HepG2 (cell line): ENCODE data around the gene EPHX1. TPM values are rescaled to one million over a fixed set of nuclear protein-coding genes. Genes with fewer than 3 reads are reported as not detected.

Source experiments
- DRAP1 ChIP-seq: IDR thresholded peaks from 2 replicates; pipeline ENCODE4 v1.6.1; 2016; ENCODE audit warnings: missing genetic modification reagents, missing compliant biosample characterization
- FOSL1 ChIP-seq: sonication (generic); formaldehyde crosslinking; IDR thresholded peaks from 2 replicates; pipeline ENCODE4 v1.9.0; 2021; ENCODE audit warnings: missing genetic modification reagents, borderline replicate concordance
- GZF1 ChIP-seq: sonication (generic); formaldehyde crosslinking; IDR thresholded peaks from 2 replicates; pipeline ENCODE4 v1.5.1; 2020; ENCODE audit warnings: mild to moderate bottlenecking, missing genetic modification reagents
- HMGXB4 ChIP-seq, 2 experiments: sonication (generic) in 1 of 2; formaldehyde crosslinking in 1 of 2; IDR thresholded peaks; 2 replicates each; pipeline versions ENCODE4 v1.4.0 to v1.6.1; 2018 to 2020; ENCODE audit warnings: missing genetic modification reagents in 2 of 2, borderline replicate concordance in 1 of 2, low read depth in 1 of 2, mild to moderate bottlenecking in 1 of 2, missing biosample characterization in 1 of 2
- HOXA5 ChIP-seq: sonication (generic); formaldehyde crosslinking; IDR thresholded peaks from 2 replicates; pipeline ENCODE4 v1.4.0; 2020; ENCODE audit warnings: missing genetic modification reagents
- MEF2D ChIP-seq: sonication (generic); formaldehyde crosslinking; IDR thresholded peaks from 2 replicates; pipeline ENCODE4 v1.5.1; 2020; ENCODE audit warnings: mild to moderate bottlenecking, missing genetic modification reagents
- POLR2AphosphoS5 ChIP-seq: IDR thresholded peaks from 2 replicates; pipeline ENCODE4 v1.6.1; 2012; ENCODE audit warnings: low read depth, low read length
- SALL1 ChIP-seq: sonication (generic); formaldehyde crosslinking; IDR thresholded peaks from 2 replicates; pipeline ENCODE4 v1.8.0; 2022; ENCODE audit warnings: mild to moderate bottlenecking, missing genetic modification reagents
- TAF1 ChIP-seq: sonication (generic); formaldehyde crosslinking; IDR thresholded peaks from 2 replicates; pipeline ENCODE4 v1.4.0; 2020; ENCODE audit warnings: missing genetic modification reagents
- TFDP1 ChIP-seq: IDR thresholded peaks from 2 replicates; pipeline ENCODE4 v1.6.1; 2016; ENCODE audit warnings: missing compliant biosample characterization, missing genetic modification reagents, borderline replicate concordance
- ZBTB7A ChIP-seq: sonication (generic); formaldehyde crosslinking; IDR thresholded peaks from 2 replicates; pipeline ENCODE4 v1.8.0; 2022; ENCODE audit warnings: mild to moderate bottlenecking, missing genetic modification reagents
- ZMYM3 ChIP-seq: sonication (generic); formaldehyde crosslinking; IDR thresholded peaks from 2 replicates; pipeline ENCODE4 v1.5.1; 2020; ENCODE audit warnings: mild to moderate bottlenecking, missing genetic modification reagents
- ZNF235 ChIP-seq: sonication (generic); formaldehyde crosslinking; IDR thresholded peaks from 2 replicates; pipeline ENCODE4 v1.8.1; 2023; ENCODE audit warnings: mild to moderate bottlenecking, missing genetic modification reagents, borderline replicate concordance
- ZNF331 ChIP-seq: sonication (generic); formaldehyde crosslinking; IDR thresholded peaks from 2 replicates; pipeline ENCODE4 v1.4.0; 2020; ENCODE audit warnings: missing genetic modification reagents
- ZNF674 ChIP-seq: sonication (generic); formaldehyde crosslinking; IDR thresholded peaks from 2 replicates; pipeline ENCODE4 v1.5.0; 2020; ENCODE audit warnings: low read depth, mild to moderate bottlenecking, missing genetic modification reagents
- ZNF724P ChIP-seq: sonication (generic); formaldehyde crosslinking; IDR thresholded peaks from 2 replicates; pipeline ENCODE4 v1.8.0; 2022; ENCODE audit warnings: missing genetic modification reagents, borderline replicate concordance
- ZNF761 ChIP-seq: sonication (generic); formaldehyde crosslinking; conservative IDR thresholded peaks from 2 replicates; pipeline ENCODE4 v1.4.0; 2020; ENCODE audit warnings: mild to moderate bottlenecking, missing genetic modification reagents
- ZNF768 ChIP-seq: sonication (generic); formaldehyde crosslinking; IDR thresholded peaks from 2 replicates; pipeline ENCODE4 v1.4.0; 2020; ENCODE audit warnings: missing genetic modification reagents
- ZNF773 ChIP-seq: sonication (generic); formaldehyde crosslinking; IDR thresholded peaks from 2 replicates; pipeline ENCODE4 v1.4.0; 2020; ENCODE audit warnings: missing genetic modification reagents, borderline replicate concordance
- ZSCAN20 ChIP-seq: sonication (generic); formaldehyde crosslinking; IDR thresholded peaks from 2 replicates; pipeline ENCODE4 v1.4.0; 2020; ENCODE audit warnings: missing genetic modification reagents, mild to moderate bottlenecking, borderline replicate concordance
- ZSCAN21 ChIP-seq: sonication (generic); formaldehyde crosslinking; IDR thresholded peaks from 2 replicates; pipeline ENCODE4 v1.8.0; 2022; ENCODE audit warnings: mild to moderate bottlenecking, missing genetic modification reagents, moderate library complexity, borderline replicate concordance
- polyA plus RNA-seq, 8 experiments: library from polyadenylated mRNA; depleted of rRNA in 3 of 8; stranded (reverse) in 7 of 8; unstranded in 1 of 8; fragments of >200 nt; fragmentation: Illumina TruSeq in 4 of 8; extraction: Trizol in 4 of 8; gene quantifications; 2 replicates each; pipeline versions ENCODE4 v1.2.1 to v1.2.3, GENCODE V29; 2011 to 2016; ENCODE audit warnings: low read depth in 4 of 8, missing spikeins in 1 of 8, mixed read lengths in 1 of 8; ENCODE audit not compliant: insufficient read depth in 1 of 8
- total RNA-seq, 5 experiments: library from RNA; depleted of rRNA; stranded (reverse); fragments of >200 nt; fragmentation: Illumina TruSeq; extraction: Trizol; gene quantifications; 2 replicates each; pipeline ENCODE4 v1.2.3, GENCODE V29; 2016; ENCODE audit warnings: low read depth in 1 of 5
- TF ChIP-seq, protein P1 (sequence below): sonication (generic); formaldehyde crosslinking; IDR thresholded peaks from 2 replicates; pipeline ENCODE4 v1.4.0; 2020; ENCODE audit warnings: missing genetic modification reagents
- TF ChIP-seq, protein P2 (sequence below): sonication (generic); formaldehyde crosslinking; IDR thresholded peaks from 2 replicates; pipeline ENCODE4 v1.5.0; 2020; ENCODE audit warnings: mild to moderate bottlenecking, missing genetic modification reagents, moderate library complexity

The EPHX1 gene
- total and polyA plus RNA-seq, 2 of the 13 experiments (the other 11 are each of a cell fraction or from before 2014, with no cell fraction given) = 27.7 to 36.5 TPM

GRCh38 chr1:225809842-225810578 lies at the start of gene EPHX1 (continued):
- peak; percentile 40; the same call in 1 of the 2 replicates for TF ChIP-seq ZSCAN21
- TF ChIP-seq, protein P1, sequence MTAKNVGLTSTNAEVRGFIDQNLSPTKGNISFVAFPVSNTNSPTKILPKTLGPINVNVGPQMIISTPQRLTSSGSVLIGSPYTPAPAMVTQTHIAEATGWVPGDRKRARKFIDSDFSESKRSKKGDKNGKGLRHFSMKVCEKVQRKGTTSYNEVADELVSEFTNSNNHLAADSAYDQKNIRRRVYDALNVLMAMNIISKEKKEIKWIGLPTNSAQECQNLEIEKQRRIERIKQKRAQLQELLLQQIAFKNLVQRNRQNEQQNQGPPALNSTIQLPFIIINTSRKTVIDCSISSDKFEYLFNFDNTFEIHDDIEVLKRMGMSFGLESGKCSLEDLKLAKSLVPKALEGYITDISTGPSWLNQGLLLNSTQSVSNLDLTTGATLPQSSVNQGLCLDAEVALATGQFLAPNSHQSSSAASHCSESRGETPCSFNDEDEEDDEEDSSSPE (CRISPR knock-in tag) = no peak
- TF ChIP-seq FOSL1 (CRISPR knock-in tag) = no peak
- TF ChIP-seq, protein P2, sequence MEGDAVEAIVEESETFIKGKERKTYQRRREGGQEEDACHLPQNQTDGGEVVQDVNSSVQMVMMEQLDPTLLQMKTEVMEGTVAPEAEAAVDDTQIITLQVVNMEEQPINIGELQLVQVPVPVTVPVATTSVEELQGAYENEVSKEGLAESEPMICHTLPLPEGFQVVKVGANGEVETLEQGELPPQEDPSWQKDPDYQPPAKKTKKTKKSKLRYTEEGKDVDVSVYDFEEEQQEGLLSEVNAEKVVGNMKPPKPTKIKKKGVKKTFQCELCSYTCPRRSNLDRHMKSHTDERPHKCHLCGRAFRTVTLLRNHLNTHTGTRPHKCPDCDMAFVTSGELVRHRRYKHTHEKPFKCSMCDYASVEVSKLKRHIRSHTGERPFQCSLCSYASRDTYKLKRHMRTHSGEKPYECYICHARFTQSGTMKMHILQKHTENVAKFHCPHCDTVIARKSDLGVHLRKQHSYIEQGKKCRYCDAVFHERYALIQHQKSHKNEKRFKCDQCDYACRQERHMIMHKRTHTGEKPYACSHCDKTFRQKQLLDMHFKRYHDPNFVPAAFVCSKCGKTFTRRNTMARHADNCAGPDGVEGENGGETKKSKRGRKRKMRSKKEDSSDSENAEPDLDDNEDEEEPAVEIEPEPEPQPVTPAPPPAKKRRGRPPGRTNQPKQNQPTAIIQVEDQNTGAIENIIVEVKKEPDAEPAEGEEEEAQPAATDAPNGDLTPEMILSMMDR (CRISPR knock-in tag) = peak; percentile 52
- TF ChIP-seq ZSCAN20 (CRISPR knock-in tag) = no peak
- TF ChIP-seq TFDP1 (CRISPR knock-in tag) = no peak
- peak; percentile 14; the same call in 1 of the 2 replicates for TF ChIP-seq SALL1
- TF ChIP-seq ZNF761 = 0 out of 2 replicates have a peak, but pooled peaks have one; percentile 2
- TF ChIP-seq GZF1 (CRISPR knock-in tag) = peak; percentile 62; the same call in 1 of the 2 replicates
- 0 out of 2 replicates have a peak, but pooled peaks have one; percentile 7 for TF ChIP-seq ZMYM3 (CRISPR knock-in tag)
- TF ChIP-seq ZNF674 = 0 out of 2 replicates have a peak, but pooled peaks have one; percentile 53
- peak; percentile 54 for TF ChIP-seq ZBTB7A (CRISPR knock-in tag)
- TF ChIP-seq ZNF331 (CRISPR knock-in tag) = no peak
- TF ChIP-seq ZNF773 = 0 out of 2 replicates have a peak, but pooled peaks have one; percentile 40
- TF ChIP-seq HOXA5 (CRISPR knock-in tag) = peak; percentile 50; the same call in 1 of the 2 replicates
- 0 out of 2 replicates have a peak, but pooled peaks have one; percentile 51 for TF ChIP-seq MEF2D (CRISPR knock-in tag)
- peak; percentile 43; the same call in 1 of the 2 replicates for TF ChIP-seq TAF1 (CRISPR knock-in tag)
- TF ChIP-seq DRAP1 = peak; percentile 95
- TF ChIP-seq ZNF724P (CRISPR knock-in tag) = no peak
- peak; percentile 22; the same call in 1 of the 2 replicates for TF ChIP-seq ZNF768
- TF ChIP-seq ZNF235 (CRISPR knock-in tag) = 0 out of 2 replicates have a peak, but pooled peaks have one; percentile 37
- peak; percentile 78 for TF ChIP-seq POLR2AphosphoS5
- TF ChIP-seq HMGXB4 (CRISPR knock-in tag; IDR thresholded peaks at IDR 0.05; ENCODE audit: borderline replicate concordance in 1 of 2, low read depth in 1 of 2) = peak in 1 of 2 experiments; percentile 42; a peak in 1 of 4 replicates
